CD8-positive, alpha-beta memory T cell (primary cell): ENCODE measurements around the gene NAV2. TPM values are rescaled to one million over a fixed set of nuclear protein-coding genes. Genes with fewer than 3 reads are reported as not detected.

Experiments
- CTCF ChIA-PET: fragments of 350-600 bp; sonication (Branson Sonifier 250); formaldehyde crosslinking; loops from one replicate; lab custom pipeline; 2021; ENCODE audit warnings: antibody characterized with exemption; lab: Charles Lee
- POLR2A ChIA-PET: fragments of 350-600 bp; sonication (Branson Sonifier 250); formaldehyde crosslinking; loops from one replicate; lab custom pipeline; 2021; ENCODE audit warnings: antibody characterized with exemption; lab: Charles Lee
- DNase-seq, 5 donors: peaks; one replicate each; pipeline versions ENCODE4 v3.0.0 to v3.0.0-alpha.2; 2020 to 2022; ENCODE audit warnings: mixed read lengths in 1 of 5
- H3K27ac ChIP-seq: one replicate; pipeline ENCODE4 v1.7.0; 2013; ENCODE audit warnings: low read depth, mild to moderate bottlenecking, low read length, moderate library complexity
- H3K27me3 ChIP-seq: 2 replicates; pipeline ENCODE4 v1.7.0; 2013; ENCODE audit warnings: low read length, mild to moderate bottlenecking; ENCODE audit not compliant: insufficient read depth, poor library complexity, severe bottlenecking
- H3K36me3 ChIP-seq: 2 replicates; pipeline ENCODE4 v1.7.0; 2013; ENCODE audit warnings: mild to moderate bottlenecking, low read length, moderate library complexity; ENCODE audit not compliant: insufficient read depth
- H3K4me1 ChIP-seq: 2 replicates; pipeline ENCODE4 v1.7.0; 2013; ENCODE audit warnings: mild to moderate bottlenecking, low read length, moderate library complexity; ENCODE audit not compliant: insufficient read depth
- H3K4me3 ChIP-seq: 2 replicates; pipeline ENCODE4 v1.7.0; 2013; ENCODE audit warnings: mild to moderate bottlenecking, low read length
- H3K9me3 ChIP-seq: 2 replicates; pipeline ENCODE4 v1.7.0; 2013; ENCODE audit warnings: mild to moderate bottlenecking, low read length
- H3K27ac Mint-ChIP-seq, 8 donors: one replicate each; pipeline ENCODE4 v1.8.0; 2020 to 2021; ENCODE audit warnings: mixed read lengths in 8 of 8, mild to moderate bottlenecking in 6 of 8, inconsistent platforms in 3 of 8, moderate library complexity in 3 of 8
- H3K27me3 Mint-ChIP-seq, 2 donors: one replicate each; pipeline ENCODE4 v1.8.0; 2020 to 2021; ENCODE audit warnings: mixed read lengths in 2 of 2, mild to moderate bottlenecking in 1 of 2, moderate library complexity in 1 of 2
- H3K36me3 Mint-ChIP-seq, 3 donors: one replicate each; pipeline ENCODE4 v1.8.0; 2020 to 2021; ENCODE audit warnings: mixed read lengths in 3 of 3, inconsistent platforms in 1 of 3, mild to moderate bottlenecking in 1 of 3
- H3K4me1 Mint-ChIP-seq, 3 donors: one replicate each; pipeline ENCODE4 v1.8.0; 2020 to 2021; ENCODE audit warnings: mixed read lengths in 3 of 3, inconsistent platforms in 1 of 3, mild to moderate bottlenecking in 1 of 3
- H3K4me3 Mint-ChIP-seq, 7 donors: one replicate each; pipeline ENCODE4 v1.8.0; 2020 to 2021; ENCODE audit warnings: mixed read lengths in 7 of 7, mild to moderate bottlenecking in 6 of 7, moderate library complexity in 4 of 7, inconsistent platforms in 2 of 7
- H3K9me3 Mint-ChIP-seq, 5 donors: one replicate each; pipeline ENCODE4 v1.8.0; 2020 to 2022; ENCODE audit warnings: mixed read lengths in 5 of 5, mild to moderate bottlenecking in 3 of 5, moderate library complexity in 2 of 5, inconsistent platforms in 1 of 5
- polyA plus RNA-seq: library from polyadenylated mRNA; unstranded; fragments of 300-500 nt; fragmentation: Illumina TruSeq; gene quantifications from one replicate; pipeline ENCODE4 v1.2.3, GENCODE V29; 2021
- total RNA-seq, 2 experiments: library from RNA; stranded (reverse); gene quantifications; one replicate each; pipeline ENCODE4 v1.2.3, GENCODE V29; 2021

NAV2 gene
- total and polyA plus RNA-seq, 3 experiments from 2014 or later: 0.42 to 1.2 (median 1.1) TPM

DNA sequence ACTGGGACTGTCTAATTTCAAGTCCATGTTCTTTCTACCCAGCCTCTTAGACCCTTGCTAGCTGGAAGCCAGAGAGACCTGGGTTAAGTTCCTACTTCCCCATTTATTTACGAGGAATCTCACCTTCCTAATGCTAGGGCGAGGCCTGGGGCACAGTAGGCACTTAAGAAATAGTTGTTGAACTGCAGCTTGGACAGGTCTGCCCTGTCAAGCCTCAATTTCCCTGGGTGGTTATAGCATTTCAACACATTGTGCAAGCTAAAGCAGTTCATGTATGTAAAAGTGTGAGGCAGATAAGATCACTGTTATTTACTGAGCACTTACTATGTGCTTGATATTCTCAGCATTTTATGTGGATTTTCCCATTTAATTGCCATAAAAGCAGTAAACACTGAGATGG is 12.1 kb downstream of the NAV2 start:
- ChIA-PET CTCF (interaction anchor here (2.3 kb wide), 1 partner anchor 12 kb away, joined by 12 read pairs; the partner anchor contains the start of gene NAV2), POLR2A (no interaction called here)
- Histone ChIP-seq H3K9me3 (no peaks in the 10 kb centered on the region), H3K4me1 (peaks cover 31% of the 10 kb centered on the region), H3K27ac (no peak overlapping the region), H3K4me3 (no peak overlapping the region), H3K27me3 (no peaks in the 10 kb centered on the region), H3K36me3 (no peaks in the 10 kb centered on the region)
- peaks cover 37 to 41% (median 37%) of the 10 kb centered on the region in 3 donors for H3K4me1 Mint-ChIP-seq
- peak overlapping the region; percentile 23 to 96 (median 84) for H3K27ac Mint-ChIP-seq
- H3K36me3 Mint-ChIP-seq: peaks cover 0 to 4% (median 0%) of the 10 kb centered on the region in 3 donors
- no peaks in the 10 kb centered on the region for H3K9me3 Mint-ChIP-seq
- H3K27me3 Mint-ChIP-seq: peaks cover 0 to 2% of the 10 kb centered on the region in 2 donors
- peak overlapping the region in 1 of 7 donors; percentile 27 for H3K4me3 Mint-ChIP-seq
- DNase-seq: no peak

DNA sequence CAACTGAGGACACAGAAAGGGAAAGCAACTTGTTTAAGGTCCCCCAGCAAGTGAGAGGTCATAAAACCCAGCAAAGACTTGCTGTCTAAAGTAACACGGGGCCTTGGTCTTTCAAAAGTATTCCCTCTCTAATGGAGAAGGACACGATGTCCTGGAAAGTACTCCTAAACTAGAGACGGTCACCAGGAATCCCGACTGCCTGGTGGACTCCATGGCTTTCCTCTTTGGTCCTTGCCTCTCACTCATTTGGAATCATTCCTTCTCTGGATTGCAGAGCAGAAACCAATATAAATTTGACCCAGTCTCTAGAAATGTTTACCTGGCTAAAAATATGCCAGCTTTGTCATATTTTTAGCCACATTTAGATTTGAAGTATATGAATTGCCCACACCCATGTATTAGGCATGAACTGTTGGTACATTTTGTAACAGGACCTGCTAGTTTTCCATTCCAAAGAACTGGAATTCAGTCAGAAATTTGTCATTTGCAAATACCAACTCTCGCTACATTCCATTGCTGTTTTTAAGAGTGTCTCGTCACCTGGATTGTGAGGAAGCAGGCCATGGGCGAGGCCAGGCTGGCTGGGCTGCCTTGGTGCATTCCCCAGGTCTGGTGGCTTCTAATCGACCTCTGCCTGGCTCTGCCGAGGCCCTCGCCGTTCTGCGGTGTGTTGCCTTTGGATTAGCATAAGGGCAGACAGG is 12.9 kb downstream of the NAV2 start:
- peaks cover 0 to 2% of the 10 kb centered on the region in 2 donors for H3K27me3 Mint-ChIP-seq
- Histone ChIP-seq H3K36me3 (no peaks in the 10 kb centered on the region), H3K4me1 (peaks cover 31% of the 10 kb centered on the region), H3K4me3 (no peak overlapping the region), H3K27me3 (no peaks in the 10 kb centered on the region), H3K27ac (no peak overlapping the region), H3K9me3 (no peaks in the 10 kb centered on the region)
- H3K36me3 Mint-ChIP-seq: peaks cover 0 to 4% (median 0%) of the 10 kb centered on the region in 3 donors
- H3K9me3 Mint-ChIP-seq: no peaks in the 10 kb centered on the region
- POLR2A ChIA-PET: no interaction called here
- no peak for DNase-seq
- peaks cover 37 to 41% (median 37%) of the 10 kb centered on the region in 3 donors for H3K4me1 Mint-ChIP-seq
- CTCF ChIA-PET: no interaction called here
- peak overlapping the region in 4 of 8 donors; percentile 35 to 78 (median 68) for H3K27ac Mint-ChIP-seq
- H3K4me3 Mint-ChIP-seq: no peak overlapping the region

DNA sequence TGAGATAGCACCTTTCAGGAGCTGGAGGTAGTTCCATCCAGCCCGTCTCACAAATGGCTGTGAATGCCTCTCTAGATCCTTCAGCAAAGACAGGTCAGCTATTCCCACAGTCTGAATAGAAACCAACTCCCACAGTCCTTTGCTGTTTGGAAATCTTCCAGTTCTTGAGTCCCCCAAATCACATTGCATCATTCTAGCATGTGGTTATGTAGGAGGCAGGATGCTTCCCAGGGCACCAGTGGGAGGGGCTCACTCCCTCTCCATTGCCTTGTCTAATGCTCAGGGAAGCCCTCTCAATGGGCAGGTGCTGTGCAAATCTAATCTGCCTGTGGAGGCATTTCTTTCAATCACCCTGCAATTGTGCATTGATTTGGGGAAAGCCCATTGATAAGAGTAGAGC is 14.6 kb downstream of the NAV2 start:
- CTCF ChIA-PET: no interaction called here
- Histone ChIP-seq H3K27me3 (no peaks in the 10 kb centered on the region), H3K36me3 (no peaks in the 10 kb centered on the region), H3K4me1 (peaks cover 31% of the 10 kb centered on the region), H3K9me3 (no peaks in the 10 kb centered on the region), H3K4me3 (no peak overlapping the region), H3K27ac (no peak overlapping the region)
- peaks cover 0 to 2% (median 0%) of the 10 kb centered on the region in 3 donors for H3K36me3 Mint-ChIP-seq
- no peak overlapping the region for H3K4me3 Mint-ChIP-seq
- POLR2A ChIA-PET: no interaction called here
- H3K27me3 Mint-ChIP-seq: peaks cover 2 to 7% of the 10 kb centered on the region in 2 donors
- DNase-seq: no peak
- H3K4me1 Mint-ChIP-seq: peaks cover 30 to 34% (median 33%) of the 10 kb centered on the region in 3 donors
- H3K9me3 Mint-ChIP-seq: no peaks in the 10 kb centered on the region
- peak overlapping the region in 1 of 8 donors; percentile 51 for H3K27ac Mint-ChIP-seq

DNA sequence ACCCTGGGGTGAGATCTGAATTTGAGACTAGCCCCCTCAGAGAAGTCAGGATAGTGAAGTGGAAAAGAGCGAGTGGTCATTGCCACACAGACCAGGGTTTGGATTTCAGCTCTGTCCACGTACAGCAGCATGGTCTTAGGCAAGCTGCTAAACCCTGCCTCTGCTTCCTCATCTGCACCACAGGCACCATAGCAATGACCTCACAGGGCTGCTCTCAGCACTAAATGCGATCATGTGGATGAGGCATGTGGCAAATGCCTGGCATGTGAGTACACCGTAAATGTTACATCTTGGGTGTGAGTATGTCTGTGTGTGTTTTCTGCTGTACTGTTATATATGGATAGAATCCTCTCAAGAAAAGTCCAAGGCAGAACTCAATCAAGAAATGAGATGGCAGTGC is 15.8 kb downstream of the NAV2 start:
- Mint-ChIP-seq H3K27me3 (peaks cover 2 to 7% of the 10 kb centered on the region in 2 donors), H3K9me3 (no peaks in the 10 kb centered on the region), H3K27ac (peak overlapping the region in 1 of 8 donors; percentile 42), H3K36me3 (peaks cover 0 to 2% (median 0%) of the 10 kb centered on the region in 3 donors), H3K4me1 (peaks cover 18 to 22% (median 22%) of the 10 kb centered on the region in 3 donors), H3K4me3 (no peak overlapping the region)
- no peaks in the 10 kb centered on the region for H3K27me3 ChIP-seq
- H3K4me3 ChIP-seq: no peak overlapping the region
- POLR2A ChIA-PET: no interaction called here
- H3K4me1 ChIP-seq: peaks cover 19% of the 10 kb centered on the region
- no peaks in the 10 kb centered on the region for H3K9me3 ChIP-seq
- H3K36me3 ChIP-seq: no peaks in the 10 kb centered on the region
- H3K27ac ChIP-seq: no peak overlapping the region
- no peak for DNase-seq
- CTCF ChIA-PET: no interaction called here

DNA sequence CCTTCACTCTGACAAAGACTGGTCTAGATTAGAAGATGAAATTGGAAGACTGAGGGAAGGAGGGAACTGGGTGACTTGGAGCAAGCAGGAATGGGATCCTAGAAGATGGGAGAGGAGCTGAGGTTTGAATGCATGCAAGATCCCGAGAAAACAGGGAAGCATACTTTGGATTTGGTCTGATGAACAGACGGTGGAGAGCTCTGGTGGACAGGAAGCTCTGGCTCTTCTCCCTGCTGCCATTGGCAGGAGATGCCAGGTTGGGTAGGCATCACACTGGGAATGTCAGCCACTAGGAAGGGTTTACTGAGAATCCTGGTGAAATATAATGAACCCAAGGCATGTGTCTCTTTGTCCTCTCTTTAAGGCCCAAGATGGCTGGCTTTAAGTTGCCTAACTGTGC is 16.5 kb downstream of the NAV2 start:
- Mint-ChIP-seq H3K9me3 (no peaks in the 10 kb centered on the region), H3K27me3 (peaks cover 3 to 7% of the 10 kb centered on the region in 2 donors), H3K27ac (peak overlapping the region in 1 of 8 donors; percentile 17), H3K4me3 (no peak overlapping the region), H3K36me3 (peaks cover 0 to 2% (median 0%) of the 10 kb centered on the region in 3 donors), H3K4me1 (peaks cover 11 to 15% (median 14%) of the 10 kb centered on the region in 3 donors)
- POLR2A ChIA-PET: no interaction called here
- Histone ChIP-seq H3K27me3 (no peaks in the 10 kb centered on the region), H3K4me3 (no peak overlapping the region), H3K27ac (no peak overlapping the region), H3K4me1 (peaks cover 12% of the 10 kb centered on the region), H3K9me3 (no peaks in the 10 kb centered on the region), H3K36me3 (no peaks in the 10 kb centered on the region)
- CTCF ChIA-PET: no interaction called here
- DNase-seq: no peak

DNA sequence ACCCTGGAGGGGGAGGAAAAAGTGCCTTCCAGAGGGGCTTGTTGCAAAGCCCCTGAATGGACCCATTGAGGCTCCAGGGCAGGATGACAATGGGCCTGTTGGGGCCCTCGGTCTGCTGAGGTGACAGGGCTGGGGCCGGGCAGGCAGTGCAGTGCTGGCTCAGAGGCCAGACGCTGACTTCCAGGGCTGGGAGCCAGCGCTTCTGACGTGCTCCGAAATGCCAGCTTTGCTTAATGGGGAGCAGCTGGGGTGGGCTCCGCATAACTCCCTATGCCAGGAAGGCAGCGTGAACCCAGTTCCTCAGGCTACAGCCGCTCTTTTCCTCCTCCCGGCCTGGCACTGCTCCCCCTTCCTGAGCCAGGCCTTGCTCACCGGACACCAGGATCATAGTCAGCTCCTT is 17.7 kb downstream of the NAV2 start:
- H3K27ac Mint-ChIP-seq: no peak overlapping the region
- Histone ChIP-seq H3K36me3 (no peaks in the 10 kb centered on the region), H3K27me3 (no peaks in the 10 kb centered on the region), H3K4me1 (no peaks in the 10 kb centered on the region), H3K27ac (no peak overlapping the region), H3K4me3 (no peak overlapping the region), H3K9me3 (no peaks in the 10 kb centered on the region)
- peaks cover 0 to 3% (median 3%) of the 10 kb centered on the region in 3 donors for H3K4me1 Mint-ChIP-seq
- H3K27me3 Mint-ChIP-seq: peaks cover 4 to 7% of the 10 kb centered on the region in 2 donors
- H3K9me3 Mint-ChIP-seq: no peaks in the 10 kb centered on the region
- CTCF ChIA-PET: no interaction called here
- H3K4me3 Mint-ChIP-seq: no peak overlapping the region
- no peak for DNase-seq
- H3K36me3 Mint-ChIP-seq: peaks cover 0 to 2% (median 0%) of the 10 kb centered on the region in 3 donors
- POLR2A ChIA-PET: no interaction called here

DNA sequence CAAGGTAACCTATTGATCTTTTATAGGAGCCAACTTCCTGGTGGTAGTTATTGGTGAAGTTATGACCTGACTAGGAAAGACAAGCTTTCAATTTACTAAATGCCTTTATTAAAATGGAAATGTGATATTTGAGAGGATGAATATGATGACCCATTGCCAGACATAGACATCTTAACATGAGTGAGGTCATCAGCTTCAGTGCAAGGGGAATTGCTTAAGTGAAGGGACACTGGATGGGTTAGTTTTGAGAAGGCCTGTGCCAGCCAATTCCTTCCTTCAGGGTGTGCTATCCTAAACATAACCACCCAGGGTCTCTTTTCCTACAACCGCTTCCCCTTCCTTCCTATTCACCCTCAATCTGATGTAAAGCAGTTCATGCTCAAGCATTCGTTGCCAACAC is 21.5 kb downstream of the NAV2 start:
- ChIA-PET POLR2A (no interaction called here), CTCF (interaction anchor here (1.8 kb wide), 1 partner anchor 18 kb away, joined by 4 read pairs; no protein-coding TSS in a partner anchor)
- H3K27me3 Mint-ChIP-seq: peaks cover 3 to 7% of the 10 kb centered on the region in 2 donors
- DNase-seq: no peak
- Histone ChIP-seq H3K4me3 (no peak overlapping the region), H3K27ac (no peak overlapping the region), H3K4me1 (no peaks in the 10 kb centered on the region), H3K9me3 (no peaks in the 10 kb centered on the region), H3K27me3 (no peaks in the 10 kb centered on the region), H3K36me3 (no peaks in the 10 kb centered on the region)
- H3K27ac Mint-ChIP-seq: no peak overlapping the region
- H3K4me3 Mint-ChIP-seq: no peak overlapping the region
- no peaks in the 10 kb centered on the region for H3K9me3 Mint-ChIP-seq
- no peaks in the 10 kb centered on the region for H3K4me1 Mint-ChIP-seq
- H3K36me3 Mint-ChIP-seq: peaks cover 0 to 2% (median 0%) of the 10 kb centered on the region in 3 donors

DNA sequence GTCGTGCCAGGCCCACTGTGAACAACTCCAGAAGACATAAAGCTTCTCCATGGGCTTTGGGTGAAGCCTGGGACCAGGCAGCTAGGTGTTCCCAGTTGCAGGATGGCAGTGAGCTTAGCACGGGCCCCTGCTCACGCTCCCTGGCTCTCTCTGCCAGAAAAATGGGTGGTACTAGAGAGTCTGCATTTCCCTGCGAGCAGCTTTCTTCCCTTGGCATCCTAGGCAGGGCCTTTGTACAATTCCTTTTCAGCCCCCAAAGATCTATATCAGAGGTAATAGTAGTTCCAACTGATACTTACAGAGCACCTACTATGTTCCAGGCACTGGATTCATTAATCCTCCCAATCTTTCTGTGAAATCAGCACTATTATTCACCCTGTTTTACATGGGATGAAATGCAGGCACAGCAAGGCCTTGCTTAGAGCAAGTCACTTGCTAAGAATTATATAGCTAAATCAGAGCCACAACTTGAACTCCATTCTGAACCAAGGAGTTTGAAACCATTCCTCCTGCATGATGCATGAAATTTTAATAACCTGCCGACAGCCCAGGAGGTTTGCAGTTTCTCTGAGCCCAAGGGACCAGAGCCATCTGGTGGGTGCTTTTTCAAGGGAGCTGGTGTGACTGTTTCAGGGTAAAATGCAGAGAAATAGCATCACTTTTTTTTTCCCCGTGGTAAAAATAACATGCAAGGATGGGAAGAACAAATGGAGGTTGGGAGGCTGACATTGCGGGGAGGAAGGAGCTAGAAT is 22.7 kb downstream of the NAV2 start:
- Mint-ChIP-seq H3K9me3 (no peaks in the 10 kb centered on the region), H3K36me3 (no peaks in the 10 kb centered on the region), H3K4me1 (no peaks in the 10 kb centered on the region), H3K27me3 (peaks cover 3 to 7% of the 10 kb centered on the region in 2 donors), H3K4me3 (no peak overlapping the region), H3K27ac (peak overlapping the region in 2 of 8 donors; percentile 4 to 81)
- H3K9me3 ChIP-seq: no peaks in the 10 kb centered on the region
- POLR2A ChIA-PET: no interaction called here
- no peak overlapping the region for H3K27ac ChIP-seq
- no peaks in the 10 kb centered on the region for H3K4me1 ChIP-seq
- no peak overlapping the region for H3K4me3 ChIP-seq
- CTCF ChIA-PET: interaction anchor here (0.7 to 2.1 kb wide), 4 partner anchors 19 to 176 kb away, joined by 3 to 10 read pairs (median 4); no protein-coding TSS in a partner anchor
- no peaks in the 10 kb centered on the region for H3K27me3 ChIP-seq
- H3K36me3 ChIP-seq: no peaks in the 10 kb centered on the region
- DNase-seq: no peak
